HG02610 (cell line): Measurements from ENCODE around the gene ARRB1.
"Not testable (repeated sequence)": the region's sequence is repeated elsewhere in the genome, so short reads cannot be mapped to it uniquely, and the experiment has no call there.

Source experiments
- ATAC-seq: cut with Tn5 transposase; IDR thresholded peaks from one replicate; pipeline ENCODE4 v1.9.1; 2021; ENCODE audit warnings: mild to moderate bottlenecking, moderate library complexity; ENCODE audit not compliant: unreplicated experiment

The ARRB1 gene

DNA sequence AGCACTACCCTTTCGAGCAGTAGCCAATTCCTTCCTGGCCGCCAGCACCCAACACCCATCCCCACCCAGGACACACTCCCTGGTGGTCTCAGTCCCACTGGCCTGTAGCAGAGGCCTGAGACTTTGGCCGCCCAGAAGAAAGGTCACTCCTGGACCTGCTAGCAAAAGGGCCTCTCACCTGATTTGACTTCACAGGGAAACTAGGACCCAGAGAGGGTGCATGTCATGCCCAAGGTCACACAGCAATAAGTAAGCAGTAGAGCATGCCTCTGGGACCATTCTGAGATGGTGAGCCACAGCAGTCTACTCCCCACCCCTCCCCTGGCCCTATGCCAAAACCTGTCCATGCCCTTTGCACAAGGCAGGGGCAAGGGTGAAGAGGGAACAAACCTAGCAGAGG is 7.3 kb downstream of the ARRB1 start:
- ATAC-seq: no peak

DNA sequence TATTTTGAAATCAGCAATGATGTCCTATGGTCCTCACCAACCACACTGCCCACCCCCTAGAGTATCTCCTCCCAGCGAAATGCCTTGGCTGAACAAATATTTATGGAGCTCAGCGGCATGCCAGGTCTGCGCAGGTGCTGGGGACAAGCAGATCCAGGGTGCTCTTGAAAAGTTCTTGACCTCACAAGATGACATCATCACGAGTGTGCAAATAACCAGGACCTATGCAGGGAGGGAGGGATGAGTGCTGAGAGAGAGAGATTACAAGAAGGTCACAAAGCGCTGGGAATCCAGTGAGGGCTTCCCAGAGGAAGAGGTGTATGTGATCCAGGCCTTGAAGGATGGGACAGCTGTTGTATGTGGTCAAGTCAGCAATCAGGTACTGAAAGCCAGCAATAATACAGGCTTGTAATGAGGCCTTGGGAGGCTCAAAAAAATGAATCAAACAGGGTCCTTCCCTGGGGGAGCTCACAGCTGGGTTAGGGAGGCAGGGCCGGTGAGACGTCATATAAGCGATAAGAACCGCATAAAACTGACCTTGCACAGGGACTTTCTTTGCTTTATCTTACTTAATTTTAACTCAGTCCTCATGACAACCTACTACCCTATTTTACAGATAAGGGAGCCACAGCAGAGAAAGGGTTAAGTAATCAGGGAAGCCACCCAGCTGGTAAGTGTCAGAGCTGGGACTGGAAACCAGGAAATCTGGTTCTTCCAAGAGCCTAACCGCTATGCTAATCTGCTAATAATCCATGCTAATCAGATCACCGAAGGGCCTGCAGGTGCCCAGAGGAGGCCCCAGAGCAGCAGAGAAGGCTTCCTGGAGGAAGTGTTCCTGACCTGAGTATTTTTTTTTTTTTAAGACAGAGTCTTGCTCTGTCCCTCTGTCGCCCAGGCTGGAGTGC is 8.2 kb downstream of the ARRB1 start:
- no peak for ATAC-seq

DNA sequence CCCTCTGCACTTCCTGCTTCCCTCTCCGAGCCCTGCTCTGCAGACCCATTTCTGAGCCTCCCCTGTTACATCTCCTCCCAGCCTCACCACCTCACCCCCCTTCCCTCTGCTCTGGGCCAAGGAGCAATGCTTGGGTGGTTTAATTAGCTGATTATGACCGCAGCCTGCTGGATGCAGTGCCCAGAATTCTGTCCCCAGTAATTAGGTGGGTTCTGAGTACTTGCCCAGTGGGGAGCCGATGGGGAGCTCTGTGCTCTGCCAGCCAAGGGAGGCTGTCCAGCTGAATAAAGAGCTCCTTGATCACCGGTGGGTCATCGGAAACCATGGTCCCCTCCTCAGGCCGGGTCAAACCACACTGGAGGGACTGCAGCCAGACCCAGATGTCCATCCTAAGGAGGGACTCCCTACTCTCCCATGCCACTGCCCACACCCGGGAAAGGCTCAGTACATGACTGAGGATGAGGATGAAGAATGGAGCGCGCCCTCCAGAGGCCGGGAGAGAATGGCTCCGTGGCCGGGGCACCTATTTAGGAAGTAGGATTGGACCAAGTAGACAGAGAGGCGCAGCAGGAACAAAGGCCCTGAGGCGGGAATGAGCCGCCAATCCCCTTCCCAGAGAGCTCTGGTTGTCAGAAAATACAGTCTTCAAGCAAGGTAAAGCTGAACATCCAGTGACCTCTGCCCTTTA is 9.1 kb downstream of the ARRB1 start:
- no peak for ATAC-seq

DNA sequence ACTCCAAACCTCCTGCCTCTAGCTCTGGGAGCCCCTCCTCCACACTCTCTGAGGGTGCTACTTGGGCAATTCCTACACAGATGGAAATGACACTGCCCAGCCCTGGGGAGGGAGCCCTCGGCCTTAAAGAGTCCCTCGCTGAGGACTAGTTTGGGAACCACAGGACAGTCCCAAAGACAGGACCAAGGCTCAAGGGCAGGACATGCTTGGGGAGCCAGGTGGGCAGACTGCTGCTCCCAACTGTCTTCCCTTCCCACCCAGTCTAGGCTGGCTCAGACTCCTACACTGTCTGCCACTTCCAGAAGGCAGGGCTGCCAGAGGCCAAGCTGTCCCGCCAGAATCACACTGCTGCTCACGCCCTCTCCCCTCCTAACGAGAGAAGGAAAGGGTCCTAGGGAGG is 9.8 kb downstream of the ARRB1 start:
- ATAC-seq: no peak

DNA sequence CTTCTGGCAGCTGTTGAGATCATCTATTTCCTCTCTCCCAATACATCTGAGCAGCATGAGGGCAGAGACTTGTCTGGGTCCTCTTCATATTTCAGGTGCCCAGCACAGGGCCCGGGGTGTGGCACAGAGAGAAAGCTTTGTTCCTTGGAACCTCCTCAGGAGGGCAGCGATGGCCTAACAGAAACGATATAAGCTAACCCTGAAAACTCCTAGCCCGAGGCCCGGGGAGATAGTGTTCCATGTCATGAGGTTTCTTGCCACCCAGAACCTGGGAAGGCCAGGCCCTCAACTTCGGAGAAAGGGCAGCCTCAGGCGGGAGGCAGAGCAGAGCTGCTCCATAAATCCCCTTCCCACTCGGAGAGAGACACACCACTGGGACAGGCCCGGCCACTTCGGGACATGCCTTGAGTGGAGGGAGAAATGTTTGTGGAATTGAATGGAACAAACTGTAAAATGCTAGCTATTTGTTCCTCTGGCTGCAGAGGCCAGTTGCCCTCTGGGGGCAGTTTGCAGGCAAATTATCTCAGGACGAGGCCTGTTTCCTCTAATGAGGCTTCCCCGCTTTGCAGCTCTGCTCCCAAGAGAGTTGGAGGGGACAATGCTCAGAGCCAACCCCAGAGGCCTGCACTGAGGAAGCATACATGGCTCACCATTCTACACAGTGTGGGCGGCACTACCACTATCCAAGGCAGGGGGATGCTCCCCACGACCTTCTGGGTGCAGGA is 11.6 kb downstream of the ARRB1 start:
- ATAC-seq: peak; percentile 51

DNA sequence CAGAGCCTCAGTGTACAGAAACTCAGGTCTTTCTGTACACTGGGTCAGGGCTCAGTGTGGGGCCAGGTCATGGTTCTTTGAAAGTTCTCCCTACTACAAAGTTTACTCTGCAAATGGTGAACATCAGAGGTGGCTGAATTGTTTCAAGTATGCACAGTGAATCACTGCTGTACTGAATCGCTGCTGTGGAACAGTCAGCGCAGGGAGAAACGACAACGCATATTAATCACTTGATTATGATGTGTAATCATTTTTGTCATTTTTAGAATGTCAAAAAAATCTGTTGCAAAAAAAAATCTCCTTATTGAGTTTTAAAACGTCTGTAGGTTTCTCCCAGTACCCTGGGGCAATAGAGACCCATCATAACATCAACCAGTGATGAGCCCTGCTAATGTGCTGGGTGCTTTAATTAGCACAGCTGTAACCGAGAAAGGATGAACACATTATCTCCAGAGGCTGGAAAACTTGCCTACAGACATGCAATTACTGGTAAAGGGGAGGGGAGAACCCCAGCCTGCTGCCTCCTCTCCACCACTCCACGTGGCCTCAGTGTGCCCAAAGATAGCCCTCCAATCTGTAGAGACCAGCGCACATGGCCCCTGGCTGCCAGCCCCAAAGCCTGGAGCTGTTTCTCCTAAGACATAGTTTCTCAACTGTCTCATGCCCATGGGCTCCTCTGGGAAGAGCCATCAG is 12.8 kb downstream of the ARRB1 start:
- ATAC-seq: no peak

DNA sequence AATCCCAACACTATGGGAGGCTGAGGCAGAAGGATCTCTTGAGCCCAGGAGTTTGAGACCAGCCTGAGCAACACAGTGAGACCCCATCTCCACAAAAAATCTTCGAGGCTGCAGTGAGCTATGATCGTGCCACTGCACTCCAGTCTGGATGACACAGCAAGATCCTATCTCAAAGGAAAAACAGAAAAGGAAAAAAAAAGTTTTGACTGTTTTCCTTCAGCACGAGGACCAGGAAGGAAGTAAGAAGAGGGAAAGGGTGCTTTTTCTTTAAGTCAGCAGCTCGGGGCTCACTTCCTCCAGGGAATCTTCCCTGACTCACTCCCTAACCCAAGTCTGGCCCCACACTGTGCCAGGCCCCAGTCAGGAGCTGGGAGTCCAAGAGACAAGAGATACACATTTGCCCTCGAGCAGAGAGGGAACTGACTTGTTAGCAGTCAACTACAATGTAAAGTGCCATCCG is 14.2 kb downstream of the ARRB1 start:
- no peak for ATAC-seq

DNA sequence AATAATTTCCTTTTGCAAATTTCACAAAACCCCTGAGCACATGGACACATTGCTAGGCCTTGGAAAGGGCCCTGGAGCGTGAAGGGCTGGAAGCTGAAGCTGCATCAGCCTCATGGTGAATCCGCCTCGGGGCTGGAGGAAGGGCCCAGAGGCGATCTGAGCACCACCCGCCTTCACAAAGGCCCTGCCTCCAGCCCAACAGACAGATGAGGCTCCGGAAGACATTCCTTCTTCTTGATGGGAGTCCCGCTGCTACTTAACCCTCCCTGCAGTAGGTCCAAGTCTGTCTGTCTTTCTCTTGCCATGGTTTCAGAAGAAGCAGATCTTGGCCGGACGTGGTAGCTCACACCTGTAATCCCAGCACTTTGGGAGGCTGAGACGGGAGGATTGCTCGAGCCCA is 16.5 kb downstream of the ARRB1 start:
- no peak for ATAC-seq

DNA sequence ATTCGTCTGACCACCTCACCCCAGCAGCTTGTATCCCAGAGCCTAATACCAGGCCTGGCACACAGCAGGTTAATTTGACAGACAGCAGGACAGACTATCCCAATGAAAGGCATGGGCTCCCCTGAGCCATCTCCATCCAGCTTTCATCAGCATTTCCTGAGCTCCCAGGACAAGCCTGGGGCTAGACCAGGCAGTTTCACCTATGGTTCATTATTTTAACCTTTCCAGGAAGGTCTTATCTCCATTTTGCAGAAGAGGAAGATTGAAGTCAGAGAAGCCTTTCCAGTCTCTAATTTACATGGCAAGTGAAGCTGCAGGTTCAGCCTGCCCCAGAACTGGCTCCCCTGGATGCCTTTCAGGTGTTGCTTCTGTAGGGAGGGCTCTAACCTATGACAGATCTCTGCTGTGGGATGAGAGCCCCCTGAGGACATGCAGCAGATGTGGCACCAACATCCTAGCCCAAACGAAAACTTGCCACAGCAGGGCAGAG is 17.0 kb downstream of the ARRB1 start:
- no peak for ATAC-seq

DNA sequence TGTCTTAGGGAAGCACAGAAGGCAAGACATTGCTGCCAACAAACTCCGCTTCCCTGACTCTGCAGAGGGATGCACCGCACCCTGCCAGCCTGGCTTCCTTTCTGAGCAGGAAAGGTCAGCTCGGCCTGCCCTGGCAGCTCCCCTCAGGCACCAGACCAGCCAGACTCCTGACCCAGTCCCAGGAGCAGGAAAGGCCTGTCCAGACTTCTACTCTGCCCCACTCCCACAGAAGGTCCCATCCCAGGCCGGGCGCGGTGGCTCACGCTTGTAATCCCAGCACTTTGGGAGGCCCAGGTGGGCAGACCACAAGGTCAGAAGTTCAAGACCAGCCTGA is 17.7 kb downstream of the ARRB1 start:
- ATAC-seq: no peak

DNA sequence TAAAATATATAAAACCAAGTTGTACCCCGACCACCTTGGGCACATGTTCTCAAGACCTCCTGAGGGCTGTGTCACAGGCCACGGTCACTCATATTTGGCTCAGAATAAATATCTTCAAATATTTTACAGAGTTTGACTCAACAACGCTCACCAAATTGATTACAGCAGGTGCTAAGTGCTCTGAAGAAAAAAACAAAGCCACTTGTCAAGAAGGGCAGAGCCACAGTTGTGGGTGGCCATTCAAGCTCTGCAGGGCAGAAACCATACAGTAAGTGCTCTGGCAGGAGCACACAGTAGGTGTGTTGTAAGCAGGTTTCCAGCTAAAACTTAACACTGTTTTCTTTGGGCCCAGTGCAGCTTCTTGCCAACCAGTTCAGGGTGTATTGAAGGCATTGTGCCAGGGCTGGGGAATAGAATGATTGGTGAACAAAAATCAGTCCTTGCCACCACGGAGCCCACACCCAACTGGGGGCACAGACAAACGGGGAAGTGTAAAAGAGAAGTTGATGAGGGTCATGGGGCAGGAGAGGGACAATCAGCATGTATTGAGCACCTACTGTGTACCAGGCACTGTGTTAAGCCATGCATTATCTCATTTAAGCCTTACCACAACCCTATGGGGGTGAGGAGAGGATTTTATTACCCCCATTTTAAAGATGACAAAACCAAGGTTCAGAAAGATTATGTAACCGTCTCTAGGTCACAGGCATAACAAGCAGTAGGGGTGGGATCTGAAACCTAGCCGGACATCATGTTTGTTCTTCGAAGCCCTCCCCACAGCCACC is 18.2 kb downstream of the ARRB1 start:
- no peak for ATAC-seq

DNA sequence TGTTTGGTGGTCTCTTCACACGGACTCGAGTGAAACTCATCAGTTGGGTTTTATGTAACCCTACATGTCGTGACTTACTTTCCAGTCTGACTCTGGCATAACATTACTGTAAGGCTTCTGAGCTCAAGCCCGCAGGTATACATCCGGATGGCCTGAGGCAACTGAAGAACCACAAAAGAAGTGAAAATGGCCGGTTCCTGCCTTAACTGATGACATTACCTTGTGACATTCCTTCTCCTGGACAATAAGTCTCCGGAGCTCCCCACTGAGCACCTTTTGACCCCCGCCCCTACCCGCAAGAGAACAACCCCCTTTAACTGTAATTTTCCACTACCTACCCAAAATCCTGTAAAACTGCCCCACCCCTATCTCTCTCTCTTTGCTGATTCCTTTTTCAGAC is 19.7 kb downstream of the ARRB1 start:
- ATAC-seq: not testable (repeated sequence)

DNA sequence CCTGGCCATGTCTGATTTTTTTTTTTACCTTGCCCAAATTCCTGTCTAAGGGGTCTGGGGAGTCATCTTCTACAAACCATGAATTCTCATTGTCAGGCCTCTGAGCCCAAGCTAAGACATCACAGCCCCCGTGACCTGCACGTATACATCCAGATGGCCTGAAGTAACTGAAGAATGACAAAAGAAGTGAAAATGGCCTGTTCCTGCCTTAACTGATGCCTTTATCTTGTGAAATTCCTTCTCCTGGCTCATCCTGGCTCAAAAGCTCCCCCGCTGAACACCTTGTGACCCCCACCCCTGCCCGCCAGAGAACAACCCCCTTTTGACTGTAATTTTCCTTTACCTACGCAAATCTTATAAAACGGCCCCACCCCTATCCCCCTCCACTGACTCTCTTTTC is 20.2 kb downstream of the ARRB1 start:
- ATAC-seq: not testable (repeated sequence)

DNA sequence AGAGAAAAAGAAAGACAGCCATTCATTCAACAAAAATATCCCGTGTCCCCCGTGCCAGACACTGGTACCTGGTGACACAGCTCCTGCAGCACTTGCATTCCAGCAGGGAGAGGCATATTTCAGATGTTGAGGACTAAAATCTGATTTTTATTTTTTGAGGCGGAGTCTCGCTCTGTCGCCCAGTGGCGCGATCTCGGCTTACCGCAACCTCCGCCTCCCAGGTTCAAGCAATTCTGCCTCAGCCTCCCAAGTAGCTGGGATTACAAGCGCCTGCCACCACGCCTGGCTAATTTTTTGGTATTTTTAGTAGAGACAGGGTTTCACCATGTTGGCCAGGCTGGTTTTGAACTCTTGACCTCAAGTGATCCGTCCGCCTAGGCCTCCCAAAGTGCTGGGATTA is 20.6 kb downstream of the ARRB1 start:
- ATAC-seq: not testable (repeated sequence)

DNA sequence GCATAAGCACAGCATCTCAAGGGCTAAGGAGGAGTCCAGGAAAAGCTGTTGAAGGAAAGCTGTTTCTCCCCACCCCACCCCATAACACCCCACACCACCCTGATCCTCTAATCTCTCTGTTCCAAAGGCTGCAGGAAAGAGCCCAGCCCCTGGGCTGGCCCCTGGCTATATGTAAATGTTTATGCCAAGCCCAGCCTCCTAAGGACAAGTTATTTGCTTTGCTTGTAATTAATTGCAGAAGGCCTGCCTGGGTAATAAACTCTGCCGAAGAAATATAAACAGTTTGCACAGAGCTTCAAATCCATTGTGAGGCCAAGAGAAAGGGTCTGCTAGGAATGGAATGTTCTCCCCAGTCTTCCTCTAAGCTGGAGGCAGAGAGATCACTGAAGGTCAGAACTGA is 21.2 kb downstream of the ARRB1 start:
- ATAC-seq: no peak

DNA sequence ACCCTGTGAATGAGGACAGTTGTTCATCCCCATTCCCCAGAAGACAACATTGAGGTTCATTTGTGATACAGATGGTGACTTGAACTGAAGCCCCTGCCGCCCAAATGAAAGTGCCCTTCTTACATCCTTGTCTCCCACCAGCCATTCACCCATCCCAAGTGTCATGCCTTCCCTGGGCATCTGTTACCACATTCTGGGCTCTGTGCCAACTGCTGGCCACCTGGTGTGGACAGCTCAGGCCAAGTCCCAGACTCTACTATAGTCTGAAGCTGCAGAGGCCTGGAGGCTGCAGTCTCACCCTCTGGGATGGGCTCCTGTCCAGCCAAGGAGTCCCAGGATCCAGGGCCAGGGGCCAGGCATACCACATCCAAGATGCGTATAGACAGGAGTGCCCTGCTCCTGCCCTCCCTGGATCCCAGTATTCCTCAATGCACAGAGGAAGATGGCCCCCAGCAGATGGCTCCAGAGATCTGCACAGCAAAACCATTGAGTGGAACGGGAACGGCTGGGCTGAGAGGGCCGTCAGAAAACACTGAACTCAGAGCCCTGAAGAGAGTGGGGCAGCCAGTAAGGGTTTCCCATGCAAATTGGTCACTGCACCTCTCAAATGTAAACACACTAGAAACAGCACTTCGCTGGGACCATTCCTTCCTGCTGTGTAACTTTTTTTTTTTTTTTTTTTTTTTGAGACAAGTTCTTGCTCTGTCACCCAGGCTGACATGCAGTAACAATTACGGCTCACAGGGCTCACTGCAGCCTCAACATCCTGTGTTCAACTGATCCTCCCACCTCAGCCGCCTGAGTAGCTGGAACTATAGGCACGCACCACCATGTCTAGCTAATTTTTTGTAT is 22.8 kb downstream of the ARRB1 start:
- no peak for ATAC-seq

DNA sequence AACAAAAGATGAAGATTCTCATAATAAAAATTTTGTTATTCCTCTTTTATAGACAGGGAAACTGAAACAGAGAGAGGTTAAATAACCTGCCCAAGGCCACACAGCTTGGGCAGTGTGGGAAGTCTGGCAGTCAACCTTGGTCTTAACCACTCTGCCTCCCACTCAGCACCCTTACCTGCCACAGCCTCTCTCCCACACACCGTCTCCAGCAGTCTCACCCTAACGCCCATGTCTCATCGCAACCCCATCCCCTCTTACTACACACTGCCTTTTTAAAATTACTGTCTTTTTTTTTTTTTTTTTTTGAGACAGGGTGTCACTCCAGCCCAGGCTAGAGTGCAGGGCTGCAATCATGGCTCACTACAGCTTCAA is 25.0 kb downstream of the ARRB1 start:
- no peak for ATAC-seq

DNA sequence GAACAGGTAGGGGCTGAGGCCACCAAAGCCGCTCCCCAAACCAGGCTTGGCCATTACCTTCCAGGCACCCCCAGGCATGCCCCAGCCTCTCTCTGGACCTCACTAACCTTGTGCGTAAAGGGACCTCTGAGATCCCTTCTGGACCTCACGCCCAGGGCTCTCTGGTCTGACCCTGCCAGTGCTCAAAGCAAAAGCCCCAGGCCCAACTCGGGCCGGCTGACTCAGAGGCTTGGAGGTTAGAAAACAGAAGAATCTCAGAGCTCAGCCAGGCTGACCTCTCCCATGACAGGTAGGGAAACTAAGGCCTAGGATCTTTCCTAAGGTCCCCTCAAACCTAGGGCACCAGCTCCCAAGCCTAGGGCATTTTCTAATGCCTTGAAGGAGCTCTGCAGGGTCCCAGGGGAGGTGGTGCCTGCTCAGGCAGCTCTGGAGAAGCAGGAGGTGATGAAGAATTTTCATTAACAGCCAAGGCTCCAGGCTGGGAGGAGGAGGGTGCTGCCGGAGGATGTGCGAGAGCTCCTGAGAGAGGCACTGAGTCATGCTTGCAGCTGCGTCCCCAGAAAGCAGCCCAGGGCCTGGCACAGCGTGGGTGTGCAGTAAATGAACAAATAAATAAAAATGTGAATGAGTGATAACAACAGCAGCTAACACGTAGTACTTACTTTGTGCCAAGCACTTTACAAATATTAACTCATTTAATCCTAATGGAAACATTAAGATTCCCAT is 25.6 kb downstream of the ARRB1 start:
- no peak for ATAC-seq

DNA sequence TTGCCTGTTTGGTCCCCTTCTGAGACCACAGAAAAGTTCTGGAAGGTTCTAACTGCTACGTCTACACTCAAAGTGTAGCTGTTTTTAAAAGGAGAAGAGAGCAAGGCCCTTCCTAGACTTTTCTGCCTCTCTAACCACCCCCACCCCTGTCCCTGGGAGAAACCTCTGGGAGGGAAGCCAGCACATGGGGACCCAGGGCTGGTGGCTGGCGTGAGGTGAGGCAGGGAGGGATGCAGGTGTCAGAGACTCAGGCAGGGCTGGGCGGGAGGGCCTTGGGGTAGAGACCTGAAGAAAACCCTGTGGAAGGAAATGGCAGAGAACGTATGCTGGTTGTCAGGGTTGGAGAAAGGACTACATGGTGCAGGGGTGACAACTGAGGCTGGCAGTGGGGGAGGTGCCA is 26.7 kb downstream of the ARRB1 start:
- no peak for ATAC-seq
